ENCODE results near the gene STAC2. TPM values are rescaled to one million over a fixed set of nuclear protein-coding genes. Genes with fewer than 3 reads are reported as not detected.
"Not testable (repeated sequence)": the region's sequence is repeated elsewhere in the genome, so short reads cannot be mapped to it uniquely, and the experiment has no call there.

The STAC2 gene
- total RNA-seq, 1 donor from 2014 or later, result not detected

GRCh38 chr17:39252788-39253460 is 27.2 kb upstream of the STAC2 start:
- H3K36me3 Mint-ChIP-seq (ENCODE audit: low read depth, unreplicated experiment), result peaks cover 25% of the 10 kb centered on the region
- no peak overlapping the region for H3K27ac Mint-ChIP-seq (ENCODE audit: unreplicated experiment)
- TF ChIP-seq CTCF (IDR thresholded peaks at IDR 0.05; ENCODE audit: unreplicated experiment), result no peak
- no peak overlapping the region for H3K4me3 Mint-ChIP-seq (ENCODE audit: unreplicated experiment)
- peak; percentile 7 for DNase-seq (ENCODE audit: low spot score)
- peaks cover 4% of the 10 kb centered on the region for H3K27me3 Mint-ChIP-seq (ENCODE audit: unreplicated experiment)
- H3K9me3 Mint-ChIP-seq (ENCODE audit: unreplicated experiment), result no peaks in the 10 kb centered on the region
- no peaks in the 10 kb centered on the region for H3K4me1 Mint-ChIP-seq (ENCODE audit: unreplicated experiment)

DNA sequence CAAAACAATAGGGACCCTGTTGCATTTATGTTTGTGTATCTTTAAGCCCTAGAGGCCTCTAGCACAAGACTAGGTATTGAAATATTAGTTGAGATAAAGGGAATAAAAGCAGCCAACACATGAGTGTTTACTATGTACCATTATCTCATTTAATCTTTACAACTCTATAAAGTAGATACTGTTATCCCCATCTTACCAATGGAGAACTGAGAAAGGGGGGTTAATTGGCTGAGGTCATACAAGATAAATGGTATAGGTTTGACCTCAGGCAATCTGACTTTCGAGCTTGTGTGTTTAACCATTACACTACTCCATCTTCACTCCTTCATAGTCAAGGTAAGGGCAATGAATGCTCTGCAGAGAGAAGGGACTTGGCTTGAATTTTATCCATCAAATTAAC is 26.3 kb upstream of the STAC2 start:
- Mint-ChIP-seq H3K4me3 (ENCODE audit: unreplicated experiment) (no peak overlapping the region), H3K36me3 (ENCODE audit: low read depth, unreplicated experiment) (peaks cover 17% of the 10 kb centered on the region)
- no peak for DNase-seq (ENCODE audit: low spot score)

DNA sequence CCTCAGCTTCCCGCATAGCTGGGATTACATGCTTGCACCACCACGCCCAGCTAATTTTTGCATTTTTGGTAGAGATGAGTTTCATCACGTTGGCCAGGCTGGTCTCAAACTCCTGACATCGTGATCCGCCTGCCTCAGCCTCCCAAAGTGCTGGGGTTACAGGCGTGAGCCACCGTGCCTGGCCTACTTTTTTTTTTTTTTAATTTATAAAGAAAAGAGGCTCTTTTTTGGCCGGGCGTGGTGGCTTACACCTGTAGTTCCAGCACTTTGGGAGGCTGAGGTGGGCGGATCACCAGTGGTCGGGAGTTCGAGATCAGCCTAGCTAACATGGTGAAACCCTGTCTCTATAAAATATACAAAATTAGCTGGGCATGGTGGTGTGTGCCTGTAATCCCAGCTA is 24.3 kb upstream of the STAC2 start:
- not testable (repeated sequence) for H3K27me3 Mint-ChIP-seq (ENCODE audit: unreplicated experiment); DNase-seq (ENCODE audit: low spot score); H3K9me3 Mint-ChIP-seq (ENCODE audit: unreplicated experiment); H3K27ac Mint-ChIP-seq (ENCODE audit: unreplicated experiment); H3K4me3 Mint-ChIP-seq (ENCODE audit: unreplicated experiment); H3K4me1 Mint-ChIP-seq (ENCODE audit: unreplicated experiment)
- peaks cover 11% of the 10 kb centered on the region for H3K36me3 Mint-ChIP-seq (ENCODE audit: low read depth, unreplicated experiment)

More for the DNA sequence above, 26.3 kb upstream of the STAC2 start:
- TF ChIP-seq CTCF (IDR thresholded peaks at IDR 0.05; ENCODE audit: unreplicated experiment), result no peak
- no peaks in the 10 kb centered on the region for H3K4me1 Mint-ChIP-seq (ENCODE audit: unreplicated experiment)
- H3K27me3 Mint-ChIP-seq (ENCODE audit: unreplicated experiment), result peaks cover 4% of the 10 kb centered on the region
- no peaks in the 10 kb centered on the region for H3K9me3 Mint-ChIP-seq (ENCODE audit: unreplicated experiment)
- H3K27ac Mint-ChIP-seq (ENCODE audit: unreplicated experiment), result no peak overlapping the region

DNA sequence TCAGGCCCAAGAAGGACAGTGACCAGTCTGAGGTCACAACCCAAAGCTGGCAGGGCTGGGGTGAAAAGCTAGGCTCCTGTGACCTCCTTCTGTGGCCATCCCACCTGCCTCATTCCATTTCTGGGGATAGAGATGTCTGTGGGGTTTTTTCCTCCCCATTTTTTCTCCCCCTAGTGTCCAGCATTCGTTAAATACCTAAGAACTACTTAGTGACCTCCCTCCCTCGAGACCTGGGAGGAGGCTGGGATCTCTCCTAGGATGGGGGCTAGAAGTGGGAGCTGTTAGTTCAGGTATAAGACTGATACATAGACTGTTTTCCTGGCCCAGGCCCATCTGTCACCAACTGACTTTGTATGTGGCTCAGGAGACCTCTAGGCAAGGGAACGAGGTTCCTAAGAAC is 20.5 kb upstream of the STAC2 start:
- H3K36me3 Mint-ChIP-seq (ENCODE audit: low read depth, unreplicated experiment), result no peaks in the 10 kb centered on the region
- H3K27ac Mint-ChIP-seq (ENCODE audit: unreplicated experiment), result no peak overlapping the region
- H3K4me3 Mint-ChIP-seq (ENCODE audit: unreplicated experiment), result no peak overlapping the region
- H3K27me3 Mint-ChIP-seq (ENCODE audit: unreplicated experiment), result peaks cover 3% of the 10 kb centered on the region
- no peaks in the 10 kb centered on the region for H3K9me3 Mint-ChIP-seq (ENCODE audit: unreplicated experiment)
- peaks cover 15% of the 10 kb centered on the region for H3K4me1 Mint-ChIP-seq (ENCODE audit: unreplicated experiment)
- no peak for DNase-seq (ENCODE audit: low spot score)
- no peak for TF ChIP-seq CTCF (IDR thresholded peaks at IDR 0.05; ENCODE audit: unreplicated experiment)

GRCh38 chr17:39244600-39245570 is 19.1 kb upstream of the STAC2 start:
- no peaks in the 10 kb centered on the region for H3K36me3 Mint-ChIP-seq (ENCODE audit: low read depth, unreplicated experiment)

More at GRCh38 chr17:39244600-39245570, 19.1 kb upstream of the STAC2 start:
- Mint-ChIP-seq H3K9me3 (ENCODE audit: unreplicated experiment) (no peaks in the 10 kb centered on the region), H3K27ac (ENCODE audit: unreplicated experiment) (no peak overlapping the region), H3K4me3 (ENCODE audit: unreplicated experiment) (no peak overlapping the region), H3K27me3 (ENCODE audit: unreplicated experiment) (peaks cover 2% of the 10 kb centered on the region), H3K4me1 (ENCODE audit: unreplicated experiment) (peaks cover 15% of the 10 kb centered on the region)
- peak; percentile 95 for TF ChIP-seq CTCF (IDR thresholded peaks at IDR 0.05; ENCODE audit: unreplicated experiment)
- peak; percentile 89 for DNase-seq (ENCODE audit: low spot score)

Data from endothelial cell (in vitro differentiated cells).